H9 (cell line): ENCODE measurements around the gene IL1RL2. TPM values are rescaled to one million over a fixed set of nuclear protein-coding genes. Genes with fewer than 3 reads are reported as not detected.

Source experiments
- DNase-seq: peaks from one replicate; pipeline ENCODE4 v3.0.0-alpha.2; 2017
- H2AFZ ChIP-seq: one replicate; pipeline ENCODE4 v1.6.1; 2013; ENCODE audit warnings: mild to moderate bottlenecking, low read length, control low read depth, moderate library complexity
- H2AK5ac ChIP-seq: 2 replicates; pipeline ENCODE4 v1.6.1; 2013; ENCODE audit warnings: low read length, control low read depth, mixed read lengths; ENCODE audit not compliant: insufficient read length
- H2BK120ac ChIP-seq: one replicate; pipeline ENCODE4 v1.6.1; 2013; ENCODE audit warnings: low read depth, mild to moderate bottlenecking, low read length, control low read depth, inconsistent platforms; ENCODE audit not compliant: poor library complexity, severe bottlenecking
- H2BK12ac ChIP-seq: 2 replicates; pipeline ENCODE4 v1.6.1; 2013; ENCODE audit warnings: low read length, control low read depth, mixed read lengths, low read depth; ENCODE audit not compliant: insufficient read length
- H2BK15ac ChIP-seq: 2 replicates; pipeline ENCODE4 v1.6.1; 2013; ENCODE audit warnings: low read depth, low read length, control low read depth
- H2BK20ac ChIP-seq: one replicate; pipeline ENCODE4 v1.6.1; 2013; ENCODE audit warnings: low read depth, mild to moderate bottlenecking, low read length, control low read depth, inconsistent platforms; ENCODE audit not compliant: poor library complexity, severe bottlenecking
- H2BK5ac ChIP-seq: 2 replicates; pipeline ENCODE4 v1.6.1; 2013; ENCODE audit warnings: low read length, control low read depth, mixed read lengths; ENCODE audit not compliant: insufficient read length
- H3K14ac ChIP-seq: 2 replicates; pipeline ENCODE4 v1.6.1; 2013; ENCODE audit warnings: low read length, control low read depth; ENCODE audit not compliant: insufficient read depth
- H3K18ac ChIP-seq: 2 replicates; pipeline ENCODE4 v1.6.1; 2013; ENCODE audit warnings: low read depth, mild to moderate bottlenecking, mixed read lengths, low read length, control low read depth; ENCODE audit not compliant: insufficient read length
- H3K23ac ChIP-seq: 2 replicates; pipeline ENCODE4 v1.6.1; 2013; ENCODE audit warnings: low read length, control low read depth, mixed read lengths, low read depth; ENCODE audit not compliant: insufficient read length
- H3K23me2 ChIP-seq: 2 replicates; pipeline ENCODE4 v1.6.1; 2013; ENCODE audit warnings: low read depth, mild to moderate bottlenecking, mixed read lengths, low read length, control low read depth; ENCODE audit not compliant: insufficient read length, poor library complexity, severe bottlenecking
- H3K27ac ChIP-seq: 2 replicates; pipeline ENCODE4 v1.5.1; 2013; ENCODE audit warnings: low read length, control low read depth, mixed read lengths, low read depth; ENCODE audit not compliant: insufficient read length
- H3K27me3 ChIP-seq: 2 replicates; pipeline ENCODE4 v1.6.1; 2013; ENCODE audit warnings: low read length, control low read depth, inconsistent platforms; ENCODE audit not compliant: insufficient read depth
- H3K4ac ChIP-seq: 2 replicates; pipeline ENCODE4 v1.6.1; 2013; ENCODE audit warnings: low read depth, mild to moderate bottlenecking, control low read depth, inconsistent platforms, low read length, moderate library complexity
- H3K4me1 ChIP-seq: 2 replicates; pipeline ENCODE4 v1.6.1; 2013; ENCODE audit warnings: low read length, control low read depth, inconsistent platforms; ENCODE audit not compliant: insufficient read depth
- H3K4me2 ChIP-seq: 2 replicates; pipeline ENCODE4 v1.6.1; 2013; ENCODE audit warnings: low read length, control low read depth, mixed read lengths; ENCODE audit not compliant: insufficient read length, insufficient read depth
- H3K56ac ChIP-seq: 2 replicates; pipeline ENCODE4 v1.6.1; 2013; ENCODE audit warnings: low read depth, mild to moderate bottlenecking, mixed read lengths, low read length, control low read depth; ENCODE audit not compliant: insufficient read length
- H3K79me1 ChIP-seq: 2 replicates; pipeline ENCODE4 v1.6.1; 2013; ENCODE audit warnings: low read depth, mild to moderate bottlenecking, moderate library complexity, low read length, control low read depth, inconsistent platforms; ENCODE audit not compliant: insufficient read depth, poor library complexity, severe bottlenecking
- H3K79me2 ChIP-seq: 2 replicates; pipeline ENCODE4 v1.6.1; 2013; ENCODE audit warnings: low read length, control low read depth, inconsistent platforms; ENCODE audit not compliant: insufficient read depth
- H3K9ac ChIP-seq: 2 replicates; pipeline ENCODE4 v1.6.1; 2013; ENCODE audit warnings: low read length, control low read depth, mixed read lengths; ENCODE audit not compliant: insufficient read length; ENCODE audit errors: extremely low read depth
- H3K9me3 ChIP-seq: one replicate; pipeline ENCODE4 v1.6.1; 2013; ENCODE audit warnings: low read depth, low read length, inconsistent platforms; ENCODE audit not compliant: control insufficient read depth
- H3T11ph ChIP-seq: one replicate; pipeline ENCODE4 v1.6.1; 2013; ENCODE audit warnings: mild to moderate bottlenecking, low read length, control low read depth, inconsistent platforms
- H4K20me1 ChIP-seq: one replicate; pipeline ENCODE4 v1.6.1; 2013; ENCODE audit not compliant: control insufficient read depth, insufficient read length, insufficient read depth
- H4K5ac ChIP-seq: 2 replicates; pipeline ENCODE4 v1.6.1; 2013; ENCODE audit warnings: low read depth, mild to moderate bottlenecking, mixed read lengths, low read length, control low read depth; ENCODE audit not compliant: insufficient read length
- H4K8ac ChIP-seq: replicated peaks from 2 replicates; pipeline ENCODE4 v1.6.1; 2013; ENCODE audit warnings: low read length, control low read depth, mixed read lengths, low read depth; ENCODE audit not compliant: insufficient read length
- H4K91ac ChIP-seq: 2 replicates; pipeline ENCODE4 v1.6.1; 2013; ENCODE audit warnings: low read depth, mild to moderate bottlenecking, moderate library complexity, mixed read lengths, low read length, control low read depth; ENCODE audit not compliant: insufficient read length
- H3K27ac Mint-ChIP-seq, 3 experiments: 2 replicates in 2 of 3; 3 replicates in 1 of 3; pipeline ENCODE4 v1.8.0; 2020 to 2021; ENCODE audit warnings: mixed read lengths in 3 of 3, mild to moderate bottlenecking in 1 of 3, moderate library complexity in 1 of 3
- H3K27me3 Mint-ChIP-seq: 2 replicates; pipeline ENCODE4 v1.8.0; 2021; ENCODE audit warnings: low read depth, mild to moderate bottlenecking, moderate library complexity, mixed read lengths
- H3K36me3 Mint-ChIP-seq, 3 experiments: 2 replicates in 2 of 3; 3 replicates in 1 of 3; pipeline ENCODE4 v1.8.0; 2020 to 2021; ENCODE audit warnings: low read depth in 3 of 3, mixed read lengths in 3 of 3; ENCODE audit not compliant: insufficient read depth in 1 of 3
- H3K4me1 Mint-ChIP-seq, 2 experiments: 2 replicates each; pipeline ENCODE4 v1.8.0; 2020; ENCODE audit warnings: mixed read lengths in 2 of 2
- H3K4me3 Mint-ChIP-seq, 2 experiments: 2 replicates in 1 of 2; 3 replicates in 1 of 2; pipeline ENCODE4 v1.8.0; 2020 to 2021; ENCODE audit warnings: mild to moderate bottlenecking in 2 of 2, mixed read lengths in 2 of 2, moderate library complexity in 1 of 2
- H3K9me3 Mint-ChIP-seq, 2 experiments: 2 replicates in 1 of 2; 3 replicates in 1 of 2; pipeline ENCODE4 v1.8.0; 2020; ENCODE audit warnings: mild to moderate bottlenecking in 2 of 2, mixed read lengths in 2 of 2, moderate library complexity in 1 of 2
- WGBS: extraction: QIAGEN DNeasy Blood & Tissue Kit; methylation state at CpG from one replicate; pipeline ENCODE4 v1.1.7; 2013; ENCODE audit warnings: missing lambda C conversion rate, low lambda C conversion rate, mixed read lengths; ENCODE audit not compliant: insufficient read length; ENCODE audit errors: extremely low coverage; 5-methylcytosine and 5-hydroxymethylcytosine counted together
- total RNA-seq: library from RNA; stranded (reverse); gene quantifications from 2 replicates; pipeline ENCODE4 v1.2.1, GENCODE V29; 2021
- TF ChIP-seq, protein P1 (sequence below): fragments of 200-600 bp; sonication (generic); conservative IDR thresholded peaks from 3 replicates; pipeline ENCODE4 v1.8.0; 2021; ENCODE audit warnings: antibody characterized with exemption, mild to moderate bottlenecking

The IL1RL2 gene
- total RNA-seq, 1 experiment from 2014 or later = not detected

DNA sequence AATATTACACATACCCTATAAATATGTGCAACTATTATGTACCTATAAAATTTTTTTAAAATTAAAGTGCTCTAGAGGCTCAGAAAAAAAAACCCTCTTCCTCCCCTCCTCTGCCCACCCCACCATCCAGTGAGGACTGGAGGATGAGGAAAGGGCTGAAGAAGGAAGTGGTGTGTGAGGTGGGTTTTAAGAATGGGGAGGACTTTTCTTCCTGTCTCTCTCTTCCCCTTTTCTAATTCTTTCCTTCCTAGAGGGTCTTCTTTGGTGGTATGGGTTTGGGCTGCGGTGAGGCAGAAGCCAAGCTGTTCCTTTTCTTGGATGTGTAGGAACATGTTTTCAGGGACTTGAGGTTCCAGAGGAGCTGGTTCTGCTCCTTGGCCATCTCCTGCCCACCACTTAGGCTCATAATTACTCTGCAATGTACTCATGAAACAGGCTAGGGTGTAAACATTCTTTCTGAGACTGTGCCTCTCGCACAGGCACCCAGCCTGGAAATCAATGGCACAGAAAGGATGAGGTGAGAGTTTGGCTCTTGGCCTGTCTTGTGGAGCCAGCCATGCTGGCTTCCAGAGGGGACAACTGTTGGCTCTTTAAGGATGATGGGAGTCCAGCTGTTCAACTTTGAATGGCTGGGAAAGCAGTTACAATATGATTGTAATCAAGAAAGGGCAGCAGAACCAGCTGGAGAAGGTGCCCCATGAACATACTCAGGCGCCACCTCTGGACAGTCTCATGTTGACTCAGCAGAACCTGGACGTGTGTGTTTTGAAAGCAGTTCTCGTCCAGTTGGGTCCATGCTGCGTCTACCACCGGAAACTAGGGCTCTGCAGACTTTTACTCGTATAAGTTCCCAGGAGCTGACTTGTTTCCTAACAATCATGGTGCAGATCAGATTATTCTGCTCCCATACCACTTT, 38.3 kb downstream of the IL1RL2 start:
- Histone ChIP-seq H3K9ac (no peak overlapping the region), H3K9me3 (no peaks in the 10 kb centered on the region), H3K27me3 (no peaks in the 10 kb centered on the region), H2BK15ac (no peak overlapping the region), H3K79me2 (no peaks in the 10 kb centered on the region), H3K4me1 (0 out of 2 replicates have a peak, but pooled peaks cover 2% of the 10 kb centered on the region), H3K23me2 (no peaks in the 10 kb centered on the region), H4K91ac (no peak overlapping the region), H3K79me1 (no peaks in the 10 kb centered on the region), H2BK12ac (no peak overlapping the region), H4K20me1 (no peaks in the 10 kb centered on the region), H2BK5ac (no peak overlapping the region), H3K56ac (no peak overlapping the region), H4K8ac (no peak overlapping the region), H2BK20ac (no peak overlapping the region), H3K27ac (no peak overlapping the region), H3K23ac (no peak overlapping the region), H2AK5ac (no peak overlapping the region), H3K18ac (no peak overlapping the region), H2AFZ (no peak overlapping the region), H4K5ac (no peak overlapping the region), H3K14ac (no peak overlapping the region), H3T11ph (no peak overlapping the region), H2BK120ac (no peak overlapping the region), H3K4me2 (no peak overlapping the region), H3K4ac (no peak overlapping the region)
- TF ChIP-seq, protein P1, sequence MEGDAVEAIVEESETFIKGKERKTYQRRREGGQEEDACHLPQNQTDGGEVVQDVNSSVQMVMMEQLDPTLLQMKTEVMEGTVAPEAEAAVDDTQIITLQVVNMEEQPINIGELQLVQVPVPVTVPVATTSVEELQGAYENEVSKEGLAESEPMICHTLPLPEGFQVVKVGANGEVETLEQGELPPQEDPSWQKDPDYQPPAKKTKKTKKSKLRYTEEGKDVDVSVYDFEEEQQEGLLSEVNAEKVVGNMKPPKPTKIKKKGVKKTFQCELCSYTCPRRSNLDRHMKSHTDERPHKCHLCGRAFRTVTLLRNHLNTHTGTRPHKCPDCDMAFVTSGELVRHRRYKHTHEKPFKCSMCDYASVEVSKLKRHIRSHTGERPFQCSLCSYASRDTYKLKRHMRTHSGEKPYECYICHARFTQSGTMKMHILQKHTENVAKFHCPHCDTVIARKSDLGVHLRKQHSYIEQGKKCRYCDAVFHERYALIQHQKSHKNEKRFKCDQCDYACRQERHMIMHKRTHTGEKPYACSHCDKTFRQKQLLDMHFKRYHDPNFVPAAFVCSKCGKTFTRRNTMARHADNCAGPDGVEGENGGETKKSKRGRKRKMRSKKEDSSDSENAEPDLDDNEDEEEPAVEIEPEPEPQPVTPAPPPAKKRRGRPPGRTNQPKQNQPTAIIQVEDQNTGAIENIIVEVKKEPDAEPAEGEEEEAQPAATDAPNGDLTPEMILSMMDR = no peak
- no peak overlapping the region for H3K4me3 Mint-ChIP-seq
- no peaks in the 10 kb centered on the region for H3K36me3 Mint-ChIP-seq
- no CpG with 5 or more reads among the region's 8 CpGs for WGBS
- H3K27ac Mint-ChIP-seq = no peak overlapping the region
- no peaks in the 10 kb centered on the region for H3K9me3 Mint-ChIP-seq
- H3K27me3 Mint-ChIP-seq = peaks cover 5% of the 10 kb centered on the region
- H3K4me1 Mint-ChIP-seq = peaks cover 10 to 12% of the 10 kb centered on the region in 2 experiments
- DNase-seq = no peak
